H1 (cell line): ENCODE data around the gene SEZ6L. TPM values are rescaled to one million over a fixed set of nuclear protein-coding genes. Genes with fewer than 3 reads are reported as not detected.

Experiments used
- CTCF ChIA-PET: fragments of 300-600 bp; sonication (Branson Sonifier 250); formaldehyde crosslinking; loops from one replicate; lab custom pipeline; 2021; ENCODE audit not compliant: partially characterized antibody; lab: Charles Lee
- POLR2A ChIA-PET: fragments of 300-600 bp; sonication (Branson Sonifier 250); formaldehyde crosslinking; loops from one replicate; lab custom pipeline; 2021; ENCODE audit warnings: inconsistent platforms; ENCODE audit not compliant: partially characterized antibody; lab: Charles Lee
- DNase-seq, 2 experiments: peaks; one replicate each; pipeline versions ENCODE4 v3.0.0 to v3.0.0-alpha.2; 2010 to 2022; ENCODE audit warnings: low spot score in 2 of 2, low read depth in 1 of 2, mixed read lengths in 1 of 2
- FAIRE-seq: peaks from 2 replicates; lab custom pipeline; 2011; peaks lifted over from hg19 to GRCh38; lab: Jason Lieb, UNC
- H2AFZ ChIP-seq: 2 replicates; pipeline ENCODE4 v1.8.1; 2012; ENCODE audit warnings: low read length, inconsistent platforms
- H2AK5ac ChIP-seq: 2 replicates; pipeline ENCODE4 v1.6.1; 2013; ENCODE audit warnings: low read depth, low read length
- H2BK120ac ChIP-seq: replicated peaks from 2 replicates; pipeline ENCODE3; 2013; ENCODE audit warnings: low read depth, low read length, inconsistent platforms
- H2BK12ac ChIP-seq: 2 replicates; pipeline ENCODE4 v1.6.1; 2013; ENCODE audit warnings: low read depth, low read length
- H2BK15ac ChIP-seq: 2 replicates; pipeline ENCODE4 v1.6.1; 2013; ENCODE audit warnings: low read length
- H2BK20ac ChIP-seq: 2 replicates; pipeline ENCODE4 v1.6.1; 2013; ENCODE audit warnings: low read length
- H2BK5ac ChIP-seq: 2 replicates; pipeline ENCODE4 v1.6.1; 2013; ENCODE audit warnings: low read depth, low read length
- H3K14ac ChIP-seq: 2 replicates; pipeline ENCODE4 v1.6.1; 2013; ENCODE audit warnings: inconsistent platforms; ENCODE audit not compliant: insufficient read length
- H3K18ac ChIP-seq: 2 replicates; pipeline ENCODE4 v1.6.1; 2013; ENCODE audit warnings: low read length; ENCODE audit errors: extremely low read depth
- H3K23ac ChIP-seq: 2 replicates; pipeline ENCODE4 v1.6.1; 2013; ENCODE audit warnings: inconsistent platforms; ENCODE audit not compliant: insufficient read length
- H3K23me2 ChIP-seq: 2 replicates; pipeline ENCODE4 v1.6.1; 2013; ENCODE audit warnings: low read depth, low read length
- H3K27ac ChIP-seq: 2 replicates; pipeline ENCODE4 v1.6.1; 2011; ENCODE audit warnings: low read depth, low read length, inconsistent platforms
- H3K27me3 ChIP-seq, 4 experiments: replicated peaks in 1 of 4; 1 replicate in 1 of 4; 2 replicates in 3 of 4; pipeline versions ENCODE4 v1.6.1 to v1.8.1; 2011 to 2013; ENCODE audit warnings: low read length in 3 of 4, mild to moderate bottlenecking in 3 of 4, inconsistent platforms in 2 of 4, mixed read lengths in 2 of 4, moderate library complexity in 1 of 4; ENCODE audit not compliant: control insufficient read depth in 3 of 4, insufficient read depth in 3 of 4; ENCODE audit errors: extremely low read depth in 1 of 4
- H3K36me3 ChIP-seq, 4 experiments: 2 replicates each; pipeline versions ENCODE4 v1.6.1 to v1.8.1; 2011 to 2013; ENCODE audit warnings: mild to moderate bottlenecking in 4 of 4, low read length in 3 of 4, moderate library complexity in 2 of 4, control low read depth in 1 of 4, inconsistent platforms in 1 of 4; ENCODE audit not compliant: insufficient read depth in 4 of 4, control insufficient read depth in 2 of 4
- H3K4ac ChIP-seq: replicated peaks from 2 replicates; pipeline ENCODE3; 2013; ENCODE audit warnings: low read length, low read depth, mixed read lengths, inconsistent platforms; ENCODE audit not compliant: insufficient read length
- H3K4me1 ChIP-seq, 4 experiments: replicated peaks in 1 of 4; 1 replicate in 1 of 4; 2 replicates in 3 of 4; pipeline versions ENCODE4 v1.6.1 to v1.8.1; 2011 to 2013; ENCODE audit warnings: low read length in 3 of 4, inconsistent platforms in 2 of 4, mixed read lengths in 1 of 4; ENCODE audit not compliant: insufficient read depth in 4 of 4, control insufficient read depth in 3 of 4
- H3K4me2 ChIP-seq, 2 experiments: 2 replicates each; pipeline versions ENCODE4 v1.6.1 to v1.8.1; 2011 to 2013; ENCODE audit warnings: low read depth in 2 of 2, low read length in 2 of 2, control low read depth in 1 of 2, inconsistent platforms in 1 of 2, mild to moderate bottlenecking in 1 of 2; ENCODE audit not compliant: insufficient read depth in 1 of 2
- H3K4me3 ChIP-seq, 4 experiments: fragments of 200-600, 300-600 bp in 1 of 4; sonication (generic), shearing (Covaris generic), sonication (Bioruptor Twin) in 1 of 4; 2 replicates each; pipeline versions ENCODE4 v1.5.1 to v1.8.1; 2011 to 2016; ENCODE audit warnings: low read length in 4 of 4, low read depth in 3 of 4, control low read depth in 2 of 4, inconsistent platforms in 2 of 4, mild to moderate bottlenecking in 2 of 4, mixed read lengths in 1 of 4, moderate library complexity in 1 of 4; ENCODE audit not compliant: insufficient read depth in 2 of 4; ENCODE audit errors: extremely low read depth in 1 of 4
- H3K56ac ChIP-seq: replicated peaks from 2 replicates; pipeline ENCODE3; 2013; ENCODE audit warnings: low read depth, mild to moderate bottlenecking, mixed read lengths, low read length, inconsistent platforms; ENCODE audit not compliant: insufficient read length
- H3K79me1 ChIP-seq: 2 replicates; pipeline ENCODE4 v1.6.1; 2013; ENCODE audit warnings: low read depth, low read length, control low read depth
- H3K79me2 ChIP-seq, 2 experiments: 2 replicates each; pipeline versions ENCODE4 v1.6.1 to v1.8.1; 2012 to 2013; ENCODE audit warnings: low read length in 2 of 2, mild to moderate bottlenecking in 2 of 2, inconsistent platforms in 1 of 2; ENCODE audit not compliant: insufficient read depth in 2 of 2, control insufficient read depth in 1 of 2
- H3K9ac ChIP-seq, 4 experiments: replicated peaks in 1 of 4; 1 replicate in 1 of 4; 2 replicates in 3 of 4; pipeline versions ENCODE4 v1.6.1 to v1.8.1; 2011 to 2013; ENCODE audit warnings: low read depth in 3 of 4, low read length in 3 of 4, control low read depth in 2 of 4, mild to moderate bottlenecking in 2 of 4, moderate library complexity in 2 of 4, inconsistent platforms in 1 of 4; ENCODE audit errors: extremely low read depth in 1 of 4
- H3K9me3 ChIP-seq, 2 experiments: 2 replicates each; pipeline versions ENCODE4 v1.6.1 to v1.8.1; 2012 to 2013; ENCODE audit warnings: mild to moderate bottlenecking in 2 of 2, moderate library complexity in 2 of 2, control low read depth in 1 of 2, inconsistent platforms in 1 of 2, low read depth in 1 of 2, low read length in 1 of 2, mixed read lengths in 1 of 2; ENCODE audit not compliant: insufficient read depth in 2 of 2
- H4K20me1 ChIP-seq, 2 experiments: replicated peaks in 1 of 2; 2 replicates each; pipeline versions ENCODE3 to v1.8.1; 2011 to 2013; ENCODE audit warnings: inconsistent platforms in 2 of 2, low read length in 2 of 2, mild to moderate bottlenecking in 1 of 2; ENCODE audit not compliant: insufficient read depth in 2 of 2, control insufficient read depth in 1 of 2
- H4K5ac ChIP-seq: 2 replicates; pipeline ENCODE4 v1.6.1; 2013; ENCODE audit warnings: low read length, low read depth, mixed read lengths, inconsistent platforms; ENCODE audit not compliant: insufficient read length
- H4K8ac ChIP-seq: 2 replicates; pipeline ENCODE4 v1.8.0; 2013; ENCODE audit warnings: mild to moderate bottlenecking, moderate library complexity, low read length, inconsistent platforms; ENCODE audit not compliant: insufficient read depth; ENCODE audit errors: extremely low read depth
- H4K91ac ChIP-seq: replicated peaks from 2 replicates; pipeline ENCODE3; 2013; ENCODE audit warnings: low read length, mixed read lengths, inconsistent platforms; ENCODE audit not compliant: insufficient read length
- EP300 ChIP-seq, 2 experiments: IDR thresholded peaks; 1 replicate in 1 of 2; 2 replicates in 1 of 2; pipeline ENCODE4 v1.6.1; 2011 to 2012; ENCODE audit warnings: low read depth in 2 of 2, low read length in 2 of 2, mild to moderate bottlenecking in 2 of 2, borderline replicate concordance in 1 of 2, inconsistent platforms in 1 of 2, moderate library complexity in 1 of 2
- HDAC2 ChIP-seq, 2 experiments: fragments of 300-600 bp in 1 of 2; sonication (generic) in 1 of 2; IDR thresholded peaks; 2 replicates each; pipeline ENCODE4 v1.6.1; 2011 to 2012; ENCODE audit warnings: low read depth in 2 of 2, low read length in 2 of 2, mild to moderate bottlenecking in 2 of 2, moderate library complexity in 2 of 2, borderline replicate concordance in 1 of 2, inconsistent platforms in 1 of 2
- KDM1A ChIP-seq: fragments of 200-600, 300-600 bp; sonication (generic); IDR thresholded peaks from 2 replicates; pipeline ENCODE4 v1.7.1; 2016; ENCODE audit warnings: mild to moderate bottlenecking, low read length, borderline replicate concordance
- POLR2AphosphoS5 ChIP-seq: IDR thresholded peaks from 2 replicates; pipeline ENCODE4 v1.6.1; 2011; ENCODE audit warnings: low read depth, low read length
- SIX5 ChIP-seq: IDR thresholded peaks from 2 replicates; pipeline ENCODE4 v1.6.1; 2011; ENCODE audit warnings: mild to moderate bottlenecking, low read depth, low read length
- SP2 ChIP-seq: IDR thresholded peaks from 2 replicates; pipeline ENCODE4 v1.6.1; 2012; ENCODE audit warnings: mild to moderate bottlenecking, low read length, inconsistent platforms
- WGBS, 2 experiments: shearing (Covaris generic) in 1 of 2; methylation state at CpG; one replicate each; pipeline versions ENCODE4 v1.1.6 to v1.1.7; 2013 to 2015; ENCODE audit warnings: low lambda C conversion rate in 2 of 2, mixed read lengths in 2 of 2, inconsistent platforms in 1 of 2, low coverage in 1 of 2, missing lambda C conversion rate in 1 of 2; ENCODE audit not compliant: insufficient replicate concordance in 2 of 2, insufficient coverage in 1 of 2, insufficient read length in 1 of 2; ENCODE audit errors: extremely low coverage in 1 of 2, missing lambda C conversion rate in 1 of 2; 5-methylcytosine and 5-hydroxymethylcytosine counted together
- polyA plus RNA-seq, 7 experiments: library from polyadenylated mRNA; depleted of rRNA in 3 of 7; stranded (reverse) in 5 of 7; unstranded in 2 of 7; fragments of >200 nt in 5 of 7; fragments of 200-250 nt in 2 of 7; gene quantifications; 1 replicate in 5 of 7; 2 replicates in 1 of 7; 4 replicates in 1 of 7; pipeline versions ENCODE4 v1.2.1 to v1.2.3, GENCODE V29; 2011 to 2013; ENCODE audit warnings: missing spikeins in 2 of 7, mixed read lengths in 2 of 7
- total RNA-seq: library from RNA; stranded (reverse); fragmentation: NEBNext Ultra II Directional; extraction: Animal tissue kit (Norgen Biotek cat#: 25700); gene quantifications from 2 replicates; pipeline ENCODE4 v1.2.1, GENCODE V29; 2021
- TF ChIP-seq, protein P1 (sequence below): IDR thresholded peaks from 2 replicates; pipeline ENCODE4 v1.6.1; 2012; ENCODE audit warnings: inconsistent platforms

SEZ6L gene
- total and polyA plus RNA-seq, 2 of the 8 experiments (the other 6 are each of a cell fraction or from before 2014, with no cell fraction given): 0.06 to 0.33 TPM

DNA sequence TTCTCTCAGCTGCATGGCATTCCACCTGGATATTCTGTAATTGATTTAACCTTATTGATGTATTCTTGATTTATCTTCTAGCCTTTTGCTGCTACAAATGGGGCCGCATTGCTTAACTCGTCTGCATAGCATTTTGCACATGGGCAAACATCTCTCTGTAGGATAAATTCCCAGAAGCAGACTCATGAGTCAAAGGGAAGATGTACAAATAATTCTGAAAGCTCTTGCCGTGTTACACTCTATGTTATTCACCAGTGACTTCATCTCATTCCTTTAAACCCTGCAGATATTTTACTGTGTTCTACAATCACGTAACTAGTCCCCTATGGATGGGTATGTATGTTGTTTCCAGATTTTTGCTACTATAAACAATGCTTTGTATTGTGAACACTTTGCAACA, 112.7 kb downstream of the SEZ6L start:
- H4K20me1 ChIP-seq: no peaks in the 10 kb centered on the region
- no peaks in the 10 kb centered on the region for H3K9me3 ChIP-seq
- no peak overlapping the region for H3K4me3 ChIP-seq
- CTCF ChIA-PET: interaction anchor here (0.7 kb wide), 1 partner anchor 945 kb away, joined by 4 read pairs; no protein-coding TSS in a partner anchor
- no peaks in the 10 kb centered on the region for H3K36me3 ChIP-seq
- no peak overlapping the region for H3K56ac ChIP-seq
- no peaks in the 10 kb centered on the region for H3K27me3 ChIP-seq
- H3K4me1 ChIP-seq: peaks cover 0 to 3% (median 0%) of the 10 kb centered on the region in 4 experiments; a peak in 1 of 7 replicates
- H2BK120ac ChIP-seq: no peak overlapping the region
- POLR2A ChIA-PET: no interaction called here
- H2BK12ac ChIP-seq: no peak overlapping the region
- no peak overlapping the region for H3K4ac ChIP-seq
- DNase-seq: no peak
- no peak overlapping the region for H2BK20ac ChIP-seq
- FAIRE-seq: no peak
- H3K4me2 ChIP-seq: no peak overlapping the region
- H4K8ac ChIP-seq: no peak overlapping the region
- H3K79me1 ChIP-seq: no peaks in the 10 kb centered on the region
- WGBS, 2 experiments: 89% methylated on average over 4 of the region's 4 CpGs; no CpG with 5 or more reads in 1 of the 2 experiments
- H3K27ac ChIP-seq: no peak overlapping the region
- no peak overlapping the region for H3K18ac ChIP-seq
- no peaks in the 10 kb centered on the region for H3K23me2 ChIP-seq
- no peaks in the 10 kb centered on the region for H3K79me2 ChIP-seq
- H3K9ac ChIP-seq: no peak overlapping the region
- no peak for TF ChIP-seq POLR2AphosphoS5
- no peak for TF ChIP-seq KDM1A
- no peak for TF ChIP-seq EP300 (IDR thresholded peaks at IDR 0.05; ENCODE audit: borderline replicate concordance in 1 of 2, low read depth in 2 of 2, low read length in 2 of 2)
- no peak for TF ChIP-seq HDAC2 (IDR thresholded peaks at IDR 0.05; ENCODE audit: borderline replicate concordance in 1 of 2, low read depth in 2 of 2, low read length in 2 of 2)
- TF ChIP-seq SP2: no peak
- TF ChIP-seq, protein P1, sequence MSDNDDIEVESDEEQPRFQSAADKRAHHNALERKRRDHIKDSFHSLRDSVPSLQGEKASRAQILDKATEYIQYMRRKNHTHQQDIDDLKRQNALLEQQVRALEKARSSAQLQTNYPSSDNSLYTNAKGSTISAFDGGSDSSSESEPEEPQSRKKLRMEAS: no peak
- TF ChIP-seq SIX5: no peak
- H3K14ac ChIP-seq: no peak overlapping the region
- no peak overlapping the region for H2BK5ac ChIP-seq
- no peak overlapping the region for H4K5ac ChIP-seq
- no peak overlapping the region for H2BK15ac ChIP-seq
- H4K91ac ChIP-seq: no peak overlapping the region
- no peak overlapping the region for H3K23ac ChIP-seq
- H2AFZ ChIP-seq: no peak overlapping the region
- no peak overlapping the region for H2AK5ac ChIP-seq
